H9 (cell line): ENCODE measurements around the gene TMEM39B. TPM values are rescaled to one million over a fixed set of nuclear protein-coding genes. Genes with fewer than 3 reads are reported as not detected.
A peak's percentile ranks its signal among the peaks of the same experiment; 100 is the strongest.

Experiments used
- DNase-seq: peaks from one replicate; pipeline ENCODE4 v3.0.0-alpha.2; 2017
- H2AFZ ChIP-seq: one replicate; pipeline ENCODE4 v1.6.1; 2013; ENCODE audit warnings: mild to moderate bottlenecking, low read length, control low read depth, moderate library complexity
- H2AK5ac ChIP-seq: 2 replicates; pipeline ENCODE4 v1.6.1; 2013; ENCODE audit warnings: low read length, control low read depth, mixed read lengths; ENCODE audit not compliant: insufficient read length
- H2BK120ac ChIP-seq: one replicate; pipeline ENCODE4 v1.6.1; 2013; ENCODE audit warnings: low read depth, mild to moderate bottlenecking, low read length, control low read depth, inconsistent platforms; ENCODE audit not compliant: poor library complexity, severe bottlenecking
- H2BK12ac ChIP-seq: 2 replicates; pipeline ENCODE4 v1.6.1; 2013; ENCODE audit warnings: low read length, control low read depth, mixed read lengths, low read depth; ENCODE audit not compliant: insufficient read length
- H2BK15ac ChIP-seq: 2 replicates; pipeline ENCODE4 v1.6.1; 2013; ENCODE audit warnings: low read depth, low read length, control low read depth
- H2BK20ac ChIP-seq: one replicate; pipeline ENCODE4 v1.6.1; 2013; ENCODE audit warnings: low read depth, mild to moderate bottlenecking, low read length, control low read depth, inconsistent platforms; ENCODE audit not compliant: poor library complexity, severe bottlenecking
- H2BK5ac ChIP-seq: 2 replicates; pipeline ENCODE4 v1.6.1; 2013; ENCODE audit warnings: low read length, control low read depth, mixed read lengths; ENCODE audit not compliant: insufficient read length
- H3K14ac ChIP-seq: 2 replicates; pipeline ENCODE4 v1.6.1; 2013; ENCODE audit warnings: low read length, control low read depth; ENCODE audit not compliant: insufficient read depth
- H3K18ac ChIP-seq: 2 replicates; pipeline ENCODE4 v1.6.1; 2013; ENCODE audit warnings: low read depth, mild to moderate bottlenecking, mixed read lengths, low read length, control low read depth; ENCODE audit not compliant: insufficient read length
- H3K23ac ChIP-seq: 2 replicates; pipeline ENCODE4 v1.6.1; 2013; ENCODE audit warnings: low read length, control low read depth, mixed read lengths, low read depth; ENCODE audit not compliant: insufficient read length
- H3K23me2 ChIP-seq: 2 replicates; pipeline ENCODE4 v1.6.1; 2013; ENCODE audit warnings: low read depth, mild to moderate bottlenecking, mixed read lengths, low read length, control low read depth; ENCODE audit not compliant: insufficient read length, poor library complexity, severe bottlenecking
- H3K27ac ChIP-seq: 2 replicates; pipeline ENCODE4 v1.5.1; 2013; ENCODE audit warnings: low read length, control low read depth, mixed read lengths, low read depth; ENCODE audit not compliant: insufficient read length
- H3K27me3 ChIP-seq: 2 replicates; pipeline ENCODE4 v1.6.1; 2013; ENCODE audit warnings: low read length, control low read depth, inconsistent platforms; ENCODE audit not compliant: insufficient read depth
- H3K4ac ChIP-seq: 2 replicates; pipeline ENCODE4 v1.6.1; 2013; ENCODE audit warnings: low read depth, mild to moderate bottlenecking, control low read depth, inconsistent platforms, low read length, moderate library complexity
- H3K4me1 ChIP-seq: 2 replicates; pipeline ENCODE4 v1.6.1; 2013; ENCODE audit warnings: low read length, control low read depth, inconsistent platforms; ENCODE audit not compliant: insufficient read depth
- H3K4me2 ChIP-seq: 2 replicates; pipeline ENCODE4 v1.6.1; 2013; ENCODE audit warnings: low read length, control low read depth, mixed read lengths; ENCODE audit not compliant: insufficient read length, insufficient read depth
- H3K56ac ChIP-seq: 2 replicates; pipeline ENCODE4 v1.6.1; 2013; ENCODE audit warnings: low read depth, mild to moderate bottlenecking, mixed read lengths, low read length, control low read depth; ENCODE audit not compliant: insufficient read length
- H3K79me1 ChIP-seq: 2 replicates; pipeline ENCODE4 v1.6.1; 2013; ENCODE audit warnings: low read depth, mild to moderate bottlenecking, moderate library complexity, low read length, control low read depth, inconsistent platforms; ENCODE audit not compliant: insufficient read depth, poor library complexity, severe bottlenecking
- H3K79me2 ChIP-seq: 2 replicates; pipeline ENCODE4 v1.6.1; 2013; ENCODE audit warnings: low read length, control low read depth, inconsistent platforms; ENCODE audit not compliant: insufficient read depth
- H3K9ac ChIP-seq: 2 replicates; pipeline ENCODE4 v1.6.1; 2013; ENCODE audit warnings: low read length, control low read depth, mixed read lengths; ENCODE audit not compliant: insufficient read length; ENCODE audit errors: extremely low read depth
- H3K9me3 ChIP-seq: one replicate; pipeline ENCODE4 v1.6.1; 2013; ENCODE audit warnings: low read depth, low read length, inconsistent platforms; ENCODE audit not compliant: control insufficient read depth
- H3T11ph ChIP-seq: one replicate; pipeline ENCODE4 v1.6.1; 2013; ENCODE audit warnings: mild to moderate bottlenecking, low read length, control low read depth, inconsistent platforms
- H4K20me1 ChIP-seq: one replicate; pipeline ENCODE4 v1.6.1; 2013; ENCODE audit not compliant: control insufficient read depth, insufficient read length, insufficient read depth
- H4K5ac ChIP-seq: 2 replicates; pipeline ENCODE4 v1.6.1; 2013; ENCODE audit warnings: low read depth, mild to moderate bottlenecking, mixed read lengths, low read length, control low read depth; ENCODE audit not compliant: insufficient read length
- H4K8ac ChIP-seq: replicated peaks from 2 replicates; pipeline ENCODE4 v1.6.1; 2013; ENCODE audit warnings: low read length, control low read depth, mixed read lengths, low read depth; ENCODE audit not compliant: insufficient read length
- H4K91ac ChIP-seq: 2 replicates; pipeline ENCODE4 v1.6.1; 2013; ENCODE audit warnings: low read depth, mild to moderate bottlenecking, moderate library complexity, mixed read lengths, low read length, control low read depth; ENCODE audit not compliant: insufficient read length
- H3K27ac Mint-ChIP-seq, 3 experiments: 2 replicates in 2 of 3; 3 replicates in 1 of 3; pipeline ENCODE4 v1.8.0; 2020 to 2021; ENCODE audit warnings: mixed read lengths in 3 of 3, mild to moderate bottlenecking in 1 of 3, moderate library complexity in 1 of 3
- H3K27me3 Mint-ChIP-seq: 2 replicates; pipeline ENCODE4 v1.8.0; 2021; ENCODE audit warnings: low read depth, mild to moderate bottlenecking, moderate library complexity, mixed read lengths
- H3K36me3 Mint-ChIP-seq, 3 experiments: 2 replicates in 2 of 3; 3 replicates in 1 of 3; pipeline ENCODE4 v1.8.0; 2020 to 2021; ENCODE audit warnings: low read depth in 3 of 3, mixed read lengths in 3 of 3; ENCODE audit not compliant: insufficient read depth in 1 of 3
- H3K4me1 Mint-ChIP-seq, 2 experiments: 2 replicates each; pipeline ENCODE4 v1.8.0; 2020; ENCODE audit warnings: mixed read lengths in 2 of 2
- H3K4me3 Mint-ChIP-seq, 2 experiments: 2 replicates in 1 of 2; 3 replicates in 1 of 2; pipeline ENCODE4 v1.8.0; 2020 to 2021; ENCODE audit warnings: mild to moderate bottlenecking in 2 of 2, mixed read lengths in 2 of 2, moderate library complexity in 1 of 2
- H3K9me3 Mint-ChIP-seq, 2 experiments: 2 replicates in 1 of 2; 3 replicates in 1 of 2; pipeline ENCODE4 v1.8.0; 2020; ENCODE audit warnings: mild to moderate bottlenecking in 2 of 2, mixed read lengths in 2 of 2, moderate library complexity in 1 of 2
- CTCF ChIP-seq: fragments of 200-600 bp; sonication (generic); conservative IDR thresholded peaks from 3 replicates; pipeline ENCODE4 v1.8.0; 2021; ENCODE audit warnings: antibody characterized with exemption, mild to moderate bottlenecking
- total RNA-seq: library from RNA; stranded (reverse); gene quantifications from 2 replicates; pipeline ENCODE4 v1.2.1, GENCODE V29; 2021

Gene TMEM39B
- total RNA-seq, 1 experiment from 2014 or later: 27.4 TPM

GRCh38 chr1:32111789-32112188, 39.0 kb downstream of the TMEM39B start:
- Mint-ChIP-seq H3K27me3 (no peaks in the 10 kb centered on the region), H3K9me3 (no peaks in the 10 kb centered on the region; a peak in 1 of 5 replicates), H3K27ac (peak overlapping the region; percentile 16 to 82 (median 66); a peak in 3 of 7 replicates), H3K4me1 (peaks cover 9 to 15% of the 10 kb centered on the region in 2 experiments), H3K4me3 (no peak overlapping the region), H3K36me3 (peaks cover 0 to 11% (median 9%) of the 10 kb centered on the region in 3 experiments; a peak in 5 of 7 replicates)
- H2AK5ac ChIP-seq: no peak overlapping the region
- no peak overlapping the region for H3K4me2 ChIP-seq
- no peak overlapping the region for H3K23ac ChIP-seq
- no peak overlapping the region for H3K18ac ChIP-seq
- peaks cover 30% of the 10 kb centered on the region for H3K79me2 ChIP-seq
- no peak overlapping the region for H3K4ac ChIP-seq
- H2BK12ac ChIP-seq: no peak overlapping the region
- H4K8ac ChIP-seq: no peak overlapping the region
- H3K9me3 ChIP-seq: no peaks in the 10 kb centered on the region
- H3K79me1 ChIP-seq: peaks cover 15% of the 10 kb centered on the region
- no peak overlapping the region for H4K5ac ChIP-seq
- H2BK5ac ChIP-seq: no peak overlapping the region
- no peak overlapping the region for H2AFZ ChIP-seq
- DNase-seq: no peak
- H2BK15ac ChIP-seq: no peak overlapping the region
- H3T11ph ChIP-seq: no peak overlapping the region
- H4K91ac ChIP-seq: no peak overlapping the region
- H3K14ac ChIP-seq: no peak overlapping the region
- no peak overlapping the region for H2BK20ac ChIP-seq
- no peak overlapping the region for H3K56ac ChIP-seq
- no peak overlapping the region for H2BK120ac ChIP-seq
- TF ChIP-seq CTCF: no peak
- H3K9ac ChIP-seq: no peak overlapping the region
- H3K23me2 ChIP-seq: no peaks in the 10 kb centered on the region
- H4K20me1 ChIP-seq: no peaks in the 10 kb centered on the region
- H3K4me1 ChIP-seq: no peaks in the 10 kb centered on the region
- no peaks in the 10 kb centered on the region for H3K27me3 ChIP-seq
- no peak overlapping the region for H3K27ac ChIP-seq
